NK-92 (cell line): ENCODE data around the gene MCCC2.
"Not testable (repeated sequence)": the region's sequence is repeated elsewhere in the genome, so short reads cannot be mapped to it uniquely, and the experiment has no call there.

Experiments used
- DNase-seq: peaks from one replicate; lab custom pipeline; 2025; ENCODE audit not compliant: unreplicated experiment; lab: John Stamatoyannopoulos, UW

The MCCC2 gene

DNA sequence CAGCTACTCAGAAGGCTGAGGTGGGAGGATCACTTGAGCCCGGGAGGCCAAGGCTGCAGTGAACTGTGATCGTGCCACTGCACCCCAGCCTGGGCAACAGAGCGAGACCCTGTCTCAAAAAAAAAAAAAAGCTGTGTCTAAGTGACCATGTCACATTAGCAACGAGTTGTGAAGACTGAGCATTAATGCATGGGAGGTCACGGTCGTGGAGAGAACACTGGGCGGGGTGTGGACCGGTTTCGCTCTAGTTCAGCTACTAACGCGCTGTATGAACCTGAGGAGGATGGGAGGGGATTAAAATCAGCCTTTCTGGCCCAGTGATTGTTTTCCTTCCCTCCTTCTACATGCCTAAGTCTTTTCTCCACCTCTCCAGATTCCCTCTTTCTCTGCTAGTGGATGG, 75.2 kb downstream of the MCCC2 start:
- DNase-seq: no peak

- no peak for DNase-seq
Measured at GRCh38 chr5:71663191-71663969, 76.2 kb downstream of the MCCC2 start.

DNA sequence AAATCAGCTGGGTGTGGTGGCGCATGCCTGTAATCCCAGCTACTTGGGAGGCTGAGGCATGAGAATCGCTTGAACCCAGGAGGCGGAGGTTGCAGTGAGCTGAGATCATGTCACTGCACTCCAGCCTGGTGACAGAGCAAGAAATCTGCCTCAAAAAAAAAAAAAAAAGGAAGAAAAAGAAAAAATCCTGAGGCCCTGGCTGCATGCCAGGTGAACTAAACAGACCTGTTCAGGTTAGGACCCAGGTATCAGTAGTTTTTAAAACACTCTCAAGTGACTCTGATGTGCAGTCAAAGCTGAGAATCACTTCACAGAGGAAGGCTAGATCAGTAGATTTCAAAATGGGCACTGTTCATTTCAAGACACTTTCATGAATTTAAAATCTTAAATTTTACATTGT, 77.5 kb downstream of the MCCC2 start:
- DNase-seq: not testable (repeated sequence)

- no peak for DNase-seq
Measured at GRCh38 chr5:71666321-71666720, 79.2 kb downstream of the MCCC2 start.

- DNase-seq: no peak
Measured at GRCh38 chr5:71677977-71678376, 90.8 kb downstream of the MCCC2 start.

- DNase-seq: no peak
Measured at GRCh38 chr5:71679714-71680113, 92.6 kb downstream of the MCCC2 start.

DNA sequence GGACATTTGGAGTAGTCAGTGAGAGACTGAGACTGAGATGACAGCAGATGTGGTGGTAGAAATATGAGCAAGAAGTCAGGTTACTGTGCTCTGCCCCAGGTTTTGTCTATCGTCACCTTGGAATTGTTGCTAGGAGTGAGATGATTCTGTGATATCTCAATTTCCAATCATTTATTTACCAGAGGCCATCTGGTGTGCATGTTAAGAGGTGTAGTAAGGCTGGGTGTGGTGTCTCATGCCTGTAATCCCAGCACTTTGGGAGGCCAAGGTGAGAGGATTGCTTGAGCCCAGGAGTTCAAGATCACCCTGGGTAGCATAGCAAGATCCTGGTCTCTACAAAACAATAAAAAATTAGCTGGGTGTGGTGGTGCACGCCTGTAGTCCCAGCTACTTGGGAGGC, 93.4 kb downstream of the MCCC2 start:
- no peak for DNase-seq

DNA sequence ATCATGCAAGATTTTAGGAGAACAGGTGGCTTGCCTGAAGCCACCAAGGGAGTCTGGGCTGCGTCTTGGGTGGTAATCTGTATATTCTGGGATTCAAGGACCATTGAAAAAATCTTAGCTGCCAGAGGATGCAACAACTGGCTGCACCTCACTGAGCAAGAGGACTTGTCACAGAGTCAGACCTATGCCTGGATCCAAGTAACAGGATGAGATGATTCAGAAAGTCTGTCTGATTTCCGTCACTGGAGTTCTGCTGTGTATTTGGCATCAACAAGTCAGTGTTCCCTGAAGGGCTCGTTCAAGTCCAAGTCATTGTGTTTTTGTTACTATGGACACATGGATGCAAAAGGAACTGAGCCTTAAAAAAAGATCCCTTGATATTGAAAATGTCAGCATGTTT, 94.2 kb downstream of the MCCC2 start:
- DNase-seq: no peak

- DNase-seq: no peak
Measured at GRCh38 chr5:71684309-71684708, 97.2 kb downstream of the MCCC2 start.

GRCh38 chr5:71693828-71694427, 106.8 kb downstream of the MCCC2 start:
- DNase-seq: no peak

DNA sequence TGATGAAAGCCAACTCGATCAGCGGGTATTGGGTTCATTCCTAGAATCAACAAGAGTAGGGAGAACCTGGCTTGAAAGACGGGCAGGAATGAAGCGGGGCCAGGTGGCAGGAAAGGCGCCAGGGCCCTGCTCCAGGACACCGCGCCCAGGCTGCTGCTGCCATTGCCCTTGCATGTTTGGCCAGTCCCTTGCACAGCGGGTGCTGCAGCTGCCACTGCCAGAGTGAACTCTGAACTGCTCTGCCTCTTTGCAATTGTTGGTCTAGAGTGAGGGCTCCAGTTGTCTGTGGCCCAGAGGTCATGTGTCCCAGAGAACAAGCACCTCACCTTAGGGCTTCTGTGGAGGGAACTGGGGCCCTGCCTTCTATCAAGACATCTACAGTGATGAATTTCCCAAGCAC, 107.9 kb downstream of the MCCC2 start:
- DNase-seq: no peak

DNA sequence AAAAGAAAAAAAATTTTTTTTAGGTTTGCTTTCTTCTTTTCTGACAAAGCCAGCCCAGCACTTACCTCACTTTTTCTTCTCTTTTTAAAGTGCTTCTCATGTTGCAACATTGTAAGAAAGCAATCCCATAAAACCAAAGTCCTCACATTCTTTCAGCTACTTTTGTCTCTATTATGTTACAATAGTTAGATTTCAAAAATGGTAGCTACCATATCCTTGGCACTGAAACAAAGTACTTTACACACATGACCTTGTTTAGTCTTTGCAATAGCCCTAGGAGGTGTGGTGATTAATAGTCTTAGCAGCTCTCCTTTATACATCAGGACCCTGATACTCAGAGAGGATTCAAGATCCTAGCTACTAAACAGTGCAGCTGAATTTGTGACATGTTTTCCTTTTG, 108.5 kb downstream of the MCCC2 start:
- DNase-seq: no peak

DNA sequence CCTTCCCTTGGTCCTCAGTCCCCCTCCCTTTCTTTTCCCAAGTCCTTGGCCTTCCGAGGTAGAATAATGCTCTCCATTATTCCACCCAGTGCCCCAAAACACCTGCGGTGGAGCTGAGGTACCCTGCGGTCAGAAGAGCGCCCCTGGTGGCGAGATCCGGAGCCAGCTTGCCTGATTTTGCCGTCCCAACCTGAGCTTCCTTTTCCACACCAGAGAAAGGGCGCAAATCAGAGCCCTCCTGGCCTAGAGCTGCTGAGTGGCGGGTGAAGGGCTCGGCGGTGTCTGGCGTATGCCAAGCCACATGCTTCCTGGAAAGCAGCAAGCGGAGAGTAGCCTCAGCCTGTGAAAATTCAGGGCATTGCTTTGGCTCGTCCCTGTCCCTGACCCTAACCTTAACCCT, 110.8 kb downstream of the MCCC2 start:
- no peak for DNase-seq

- DNase-seq: no peak
Measured at GRCh38 chr5:71699233-71699632, 112.1 kb downstream of the MCCC2 start.

DNA sequence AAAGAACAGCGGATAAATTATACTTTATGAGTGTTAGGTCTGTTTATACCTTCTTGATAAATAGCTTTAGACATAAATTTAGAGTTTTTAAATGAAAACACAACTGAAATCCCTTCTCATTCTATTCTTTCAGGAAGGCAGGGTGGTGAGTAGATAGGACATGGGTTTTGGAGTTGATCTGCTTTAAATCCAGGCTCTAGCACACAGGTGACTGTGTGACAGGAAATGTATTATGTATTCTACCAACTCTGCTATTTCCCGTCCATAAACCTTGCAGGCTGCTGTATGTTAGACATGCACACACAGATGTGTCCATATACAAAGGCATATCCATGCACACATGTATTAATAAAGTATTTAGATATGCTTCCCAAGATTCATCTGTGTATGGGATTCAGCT, 112.6 kb downstream of the MCCC2 start:
- DNase-seq: no peak

GRCh38 chr5:71700803-71701202, 113.7 kb downstream of the MCCC2 start:
- no peak for DNase-seq

DNA sequence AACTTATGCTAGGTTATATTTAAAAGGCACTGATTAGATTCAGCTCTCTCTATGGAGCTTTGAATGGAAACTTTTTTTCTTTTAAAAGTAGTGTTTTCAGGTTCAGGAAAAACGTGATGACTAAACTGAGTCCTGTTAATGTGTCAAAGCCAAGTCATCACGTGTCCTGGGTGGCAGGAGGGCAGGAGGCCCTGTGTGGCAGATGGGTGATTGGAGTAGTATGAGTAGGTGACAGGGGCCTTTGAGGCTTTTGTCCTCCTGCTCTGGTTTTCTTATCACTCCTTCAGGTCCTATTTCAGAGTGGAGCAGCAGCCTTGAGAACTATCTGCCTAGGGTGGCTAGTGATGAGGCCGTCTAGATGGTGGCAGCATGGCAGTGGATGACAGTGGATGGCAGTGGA, 114.3 kb downstream of the MCCC2 start:
- DNase-seq: no peak

DNA sequence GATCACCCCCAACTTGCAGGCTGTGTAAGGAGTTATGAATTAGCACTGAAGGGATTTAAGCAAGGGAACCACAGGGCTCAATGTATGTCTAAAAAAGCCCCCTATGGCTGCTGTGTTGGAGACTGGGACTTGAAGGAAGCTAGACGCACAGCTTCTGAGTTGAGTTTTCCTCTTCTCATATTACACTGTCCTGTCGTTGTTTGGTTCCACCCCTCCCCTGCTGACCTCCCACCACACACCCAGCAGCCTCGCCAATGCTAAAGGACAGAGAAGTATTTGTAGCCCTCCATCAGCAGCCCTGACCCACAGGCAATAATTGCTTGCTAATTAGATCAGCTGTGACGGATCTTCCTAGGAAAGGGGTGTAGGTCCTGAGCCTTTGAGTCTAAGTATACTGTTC, 116.8 kb downstream of the MCCC2 start:
- no peak for DNase-seq

GRCh38 chr5:71705421-71705820, 118.3 kb downstream of the MCCC2 start:
- no peak for DNase-seq

- DNase-seq: no peak
Measured at GRCh38 chr5:71706906-71707305, 119.8 kb downstream of the MCCC2 start.
